Gastroesophageal sphincter (tissue), 3 donors: ENCODE measurements around the gene NINL.

Experiments used
- EP300 ChIP-seq: sonication (generic); formaldehyde crosslinking; IDR thresholded peaks from one replicate; pipeline ENCODE4 v1.6.1; 2017; ENCODE audit warnings: antibody characterized with exemption, mild to moderate bottlenecking
- POLR2A ChIP-seq, 2 donors: fragments of 450-650 bp; IDR thresholded peaks; one replicate each; pipeline ENCODE4 v1.6.1; 2017; ENCODE audit warnings: antibody characterized with exemption in 2 of 2, mild to moderate bottlenecking in 2 of 2, moderate library complexity in 1 of 2
- TF ChIP-seq, protein P1 (sequence below), 4 experiments: fragments of 200-600 bp in 2 of 4; fragments of 450-650 bp in 2 of 4; sonication (generic) in 1 of 4; IDR thresholded peaks; one replicate each; pipeline ENCODE4 v1.5.1; 2017 to 2019; ENCODE audit warnings: antibody characterized with exemption in 4 of 4, mild to moderate bottlenecking in 2 of 4, moderate library complexity in 2 of 4

DNA sequence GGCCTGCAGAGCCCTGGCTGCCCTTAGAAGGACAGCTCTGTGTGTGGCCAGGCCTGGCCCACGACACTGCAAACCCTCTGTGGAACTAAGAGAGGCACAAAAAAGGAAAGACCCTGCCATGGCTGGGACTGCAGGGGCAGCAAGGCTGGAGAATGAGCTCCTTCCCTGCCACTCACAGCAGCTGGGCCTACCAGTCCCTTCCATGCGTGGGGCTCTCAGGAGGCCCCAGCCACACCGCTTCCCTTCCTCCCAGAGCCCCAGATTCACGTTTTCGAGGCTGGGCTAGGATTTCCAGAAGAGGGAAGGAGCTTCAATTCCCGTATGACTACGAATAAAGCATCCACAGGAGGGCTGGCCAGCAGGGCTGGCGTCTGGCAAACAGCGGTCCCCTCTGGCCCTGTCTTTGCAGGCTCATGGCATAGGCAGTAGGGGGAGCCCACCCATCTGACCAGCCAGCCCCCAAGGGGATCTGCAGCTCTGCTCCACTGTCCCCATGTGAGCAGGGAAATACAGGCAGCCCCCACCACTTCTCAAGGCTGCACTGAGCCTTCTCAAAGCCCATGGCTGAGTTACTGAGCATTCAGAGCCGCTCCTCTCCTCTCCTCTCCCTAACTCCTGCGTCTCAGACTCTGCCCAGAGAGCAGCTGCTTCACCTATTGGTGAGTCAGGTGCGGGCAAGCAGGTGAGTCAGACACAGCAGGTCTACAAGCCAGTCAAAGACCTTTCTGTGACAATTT is 53.1 kb downstream of the NINL start:
- TF ChIP-seq, protein P1, sequence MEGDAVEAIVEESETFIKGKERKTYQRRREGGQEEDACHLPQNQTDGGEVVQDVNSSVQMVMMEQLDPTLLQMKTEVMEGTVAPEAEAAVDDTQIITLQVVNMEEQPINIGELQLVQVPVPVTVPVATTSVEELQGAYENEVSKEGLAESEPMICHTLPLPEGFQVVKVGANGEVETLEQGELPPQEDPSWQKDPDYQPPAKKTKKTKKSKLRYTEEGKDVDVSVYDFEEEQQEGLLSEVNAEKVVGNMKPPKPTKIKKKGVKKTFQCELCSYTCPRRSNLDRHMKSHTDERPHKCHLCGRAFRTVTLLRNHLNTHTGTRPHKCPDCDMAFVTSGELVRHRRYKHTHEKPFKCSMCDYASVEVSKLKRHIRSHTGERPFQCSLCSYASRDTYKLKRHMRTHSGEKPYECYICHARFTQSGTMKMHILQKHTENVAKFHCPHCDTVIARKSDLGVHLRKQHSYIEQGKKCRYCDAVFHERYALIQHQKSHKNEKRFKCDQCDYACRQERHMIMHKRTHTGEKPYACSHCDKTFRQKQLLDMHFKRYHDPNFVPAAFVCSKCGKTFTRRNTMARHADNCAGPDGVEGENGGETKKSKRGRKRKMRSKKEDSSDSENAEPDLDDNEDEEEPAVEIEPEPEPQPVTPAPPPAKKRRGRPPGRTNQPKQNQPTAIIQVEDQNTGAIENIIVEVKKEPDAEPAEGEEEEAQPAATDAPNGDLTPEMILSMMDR (IDR thresholded peaks at IDR 0.05), result no peak
- TF ChIP-seq EP300 (no peak), POLR2A (IDR thresholded peaks at IDR 0.05) (no peak)
